GM12878 (cell line): Measurements from ENCODE around the gene PITPNC1. TPM values are rescaled to one million over a fixed set of nuclear protein-coding genes. Genes with fewer than 3 reads are reported as not detected.

Source experiments
- CTCF ChIP-seq, 3 experiments: IDR thresholded peaks in 2 of 3; conservative IDR thresholded peaks in 1 of 3; 2 replicates each; pipeline ENCODE4 v1.5.1; 2011; ENCODE audit warnings: low read depth in 3 of 3, low read length in 3 of 3, mild to moderate bottlenecking in 3 of 3, control low read depth in 2 of 3, moderate library complexity in 2 of 3, inconsistent platforms in 1 of 3, mixed read lengths in 1 of 3; ENCODE audit not compliant: control insufficient read depth in 2 of 3, insufficient read depth in 1 of 3; ENCODE audit errors: extremely low read depth in 1 of 3
- ZNF592 ChIP-seq: fragments of 450-650 bp; IDR thresholded peaks from 2 replicates; pipeline ENCODE4 v1.6.1; 2017; ENCODE audit warnings: mild to moderate bottlenecking, moderate library complexity
- polyA plus RNA-seq, 11 experiments: library from polyadenylated mRNA; depleted of rRNA in 4 of 11; unstranded in 6 of 11; stranded (reverse) in 5 of 11; fragments of >200 nt; fragmentation: Nextera tagmentation in 4 of 11; fragmentation: Illumina TruSeq in 1 of 11; extraction: Ambion mirVana in 4 of 11; extraction: Trizol in 1 of 11; gene quantifications; 1 replicate in 1 of 11; 2 replicates in 10 of 11; pipeline versions ENCODE4 v1.2.1 to v1.2.3, GENCODE V29; 2011 to 2016; ENCODE audit warnings: inconsistent platforms in 2 of 11, missing spikeins in 2 of 11, low read depth in 1 of 11
- total RNA-seq, 4 experiments: library from RNA; depleted of rRNA in 3 of 4; stranded (reverse); fragments of >200 nt in 3 of 4; fragmentation: Illumina TruSeq in 1 of 4; extraction: Trizol in 1 of 4; gene quantifications; 2 replicates each; pipeline versions ENCODE4 v1.2.1 to v1.2.3, GENCODE V29; 2013 to 2021

The PITPNC1 gene
- total and polyA plus RNA-seq, 10 of the 15 experiments (the other 5 are each of a cell fraction or from before 2014, with no cell fraction given), result 12.2 to 62.4 (median 47.3) TPM

- TF ChIP-seq ZNF592 (no peak), CTCF (IDR thresholded peaks at IDR 0.05 in 2 of 3, conservative IDR thresholded peaks at IDR 0.05 in 1 of 3; ENCODE audit: control insufficient read depth in 2 of 3, extremely low read depth in 1 of 3, insufficient read depth in 1 of 3, low read depth in 3 of 3, low read length in 3 of 3) (no peak)
- TF ChIP-seq, all 136 proteins: peak for 0
Measured at GRCh38 chr17:67362173-67362572, 14.9 kb upstream of the PITPNC1 start (continued).
